ENCODE data around the gene IL11.

The IL11 gene

GRCh38 chr19:55358493-55358892 is 11.8 kb downstream of the IL11 start:
- ChIA-PET POLR2A (ENCODE audit: low non-redundant PET) (no interaction called here), CTCF (no interaction called here)
- no peak for TF ChIP-seq CTCF (conservative IDR thresholded peaks at IDR 0.05; ENCODE audit: low read depth)

GRCh38 chr19:55355213-55355821 is 14.9 kb downstream of the IL11 start:
- DNase-seq (ENCODE audit: low spot score) = no peak
- H3K27ac ChIP-seq = peak overlapping the region; percentile 97
- TF ChIP-seq CTCF (conservative IDR thresholded peaks at IDR 0.05; ENCODE audit: low read depth) = no peak
- ChIA-PET POLR2A (ENCODE audit: low non-redundant PET) (interaction anchor here (1.2 kb wide), 1 partner anchor 16 kb away, joined by 4 read pairs; no protein-coding TSS in a partner anchor), CTCF (interaction anchor here (0.5 to 0.6 kb wide), 2 partner anchors 54 to 195 kb away, joined by 3 read pairs; no protein-coding TSS in a partner anchor)

More at GRCh38 chr19:55358493-55358892, 11.8 kb downstream of the IL11 start:
- H3K27ac ChIP-seq = no peak overlapping the region
- DNase-seq (ENCODE audit: low spot score) = no peak

GRCh38 chr19:55354698-55355212 is 15.5 kb downstream of the IL11 start, which contains the start of gene COX6B2:
Gene COX6B2, minus strand, starts transcription at chr19:55354719. Its CDS starts 198 bp downstream, at chr19:55354521.
- DNase-seq (ENCODE audit: low spot score) = no peak
- POLR2A ChIA-PET (ENCODE audit: low non-redundant PET) = interaction anchor here (1.2 kb wide), 1 partner anchor 16 kb away, joined by 4 read pairs; no protein-coding TSS in a partner anchor
- peak within 1 kb of the TSS; percentile 97 for H3K27ac ChIP-seq
- CTCF ChIA-PET = interaction anchor here (0.5 kb wide), 1 partner anchor 195 kb away, joined by 3 read pairs; no protein-coding TSS in a partner anchor
- no peak for TF ChIP-seq CTCF (conservative IDR thresholded peaks at IDR 0.05; ENCODE audit: low read depth)

- CTCF ChIA-PET = interaction anchor here (1.0 kb wide), 1 partner anchor 53 kb away, joined by 3 read pairs; no protein-coding TSS in a partner anchor
- POLR2A ChIA-PET (ENCODE audit: low non-redundant PET) = interaction anchor here (0.5 to 0.6 kb wide), 2 partner anchors 14 to 30 kb away, joined by 3 to 4 read pairs; partner anchors contain the start of gene TMEM238
- H3K27ac ChIP-seq = peak overlapping the region; percentile 97
- DNase-seq (ENCODE audit: low spot score) = peak; percentile 89
- TF ChIP-seq CTCF (conservative IDR thresholded peaks at IDR 0.05; ENCODE audit: low read depth) = no peak
Measured at GRCh38 chr19:55353803-55354697, 16.2 kb downstream of the IL11 start.

GRCh38 chr19:55353356-55353802 is 16.9 kb downstream of the IL11 start:
- CTCF ChIA-PET = interaction anchor here (1.0 kb wide), 1 partner anchor 52 kb away, joined by 3 read pairs; no protein-coding TSS in a partner anchor
- peak overlapping the region; percentile 97 for H3K27ac ChIP-seq
- no peak for TF ChIP-seq CTCF (conservative IDR thresholded peaks at IDR 0.05; ENCODE audit: low read depth)
- DNase-seq (ENCODE audit: low spot score) = no peak
- POLR2A ChIA-PET (ENCODE audit: low non-redundant PET) = interaction anchor here (0.5 to 0.6 kb wide), 2 partner anchors 15 to 31 kb away, joined by 3 to 4 read pairs; partner anchors contain the start of gene TMEM238
